Thymus (tissue), 11 donors: ENCODE results near the gene SPTB. TPM values are rescaled to one million over a fixed set of nuclear protein-coding genes. Genes with fewer than 3 reads are reported as not detected.

Experiments used
- DNase-seq, 9 donors: peaks; one replicate each; pipeline ENCODE4 v3.0.0-alpha.2; 2013; ENCODE audit warnings: low spot score in 9 of 9, low read depth in 6 of 9, missing footprints in 1 of 9
- H3K27ac ChIP-seq, 2 donors: one replicate each; pipeline ENCODE4 v1.5.1; 2013; ENCODE audit warnings: control low read depth in 1 of 2, low read depth in 1 of 2, low read length in 1 of 2, mild to moderate bottlenecking in 1 of 2, moderate library complexity in 1 of 2
- H3K27me3 ChIP-seq, 2 donors: one replicate each; pipeline ENCODE4 v1.5.1; 2013; ENCODE audit warnings: low read length in 1 of 2; ENCODE audit not compliant: control insufficient read depth in 2 of 2, insufficient read depth in 1 of 2
- H3K36me3 ChIP-seq, 2 donors: one replicate each; pipeline ENCODE4 v1.5.1; 2013; ENCODE audit warnings: low read length in 1 of 2, mild to moderate bottlenecking in 1 of 2, moderate library complexity in 1 of 2; ENCODE audit not compliant: control insufficient read depth in 2 of 2, insufficient read depth in 2 of 2
- H3K4me1 ChIP-seq, 2 donors: one replicate each; pipeline ENCODE4 v1.5.1; 2013; ENCODE audit warnings: low read length in 2 of 2; ENCODE audit not compliant: control insufficient read depth in 2 of 2, insufficient read depth in 2 of 2
- H3K4me3 ChIP-seq, 2 donors: one replicate each; pipeline ENCODE4 v1.5.1; 2013; ENCODE audit warnings: low read length in 2 of 2, control low read depth in 1 of 2, mild to moderate bottlenecking in 1 of 2
- H3K9me3 ChIP-seq, 2 donors: one replicate each; pipeline ENCODE4 v1.5.1; 2013; ENCODE audit warnings: low read length in 1 of 2, mild to moderate bottlenecking in 1 of 2; ENCODE audit not compliant: control insufficient read depth in 2 of 2, insufficient read depth in 1 of 2
- WGBS: extraction: QIAGEN DNeasy Blood & Tissue Kit; methylation state at CpG from one replicate; pipeline ENCODE4 v1.1.7; 2013; 5-methylcytosine and 5-hydroxymethylcytosine counted together
- polyA plus RNA-seq: library from polyadenylated mRNA; stranded (reverse); fragments of 200-250 nt; gene quantifications from one replicate; pipeline ENCODE4 v1.2.3, GENCODE V29; 2013
- total RNA-seq: library from RNA; stranded (reverse); fragments of 120-200 nt; gene quantifications from one replicate; pipeline ENCODE4 v1.2.4, GENCODE V29; 2013
- donor health status: healthy.

SPTB gene
- total and polyA plus RNA-seq, 2 donors: 1.1 to 1.8 TPM

- peaks cover 0 to 10% of the 10 kb centered on the region in 2 donors for H3K27me3 ChIP-seq
- H3K4me3 ChIP-seq: no peak overlapping the region
- H3K36me3 ChIP-seq: no peaks in the 10 kb centered on the region
- no peak overlapping the region for H3K27ac ChIP-seq
- WGBS: 86% methylated on average over 3 of the region's 3 CpGs
- H3K4me1 ChIP-seq: no peaks in the 10 kb centered on the region
- DNase-seq: no peak
- H3K9me3 ChIP-seq: no peaks in the 10 kb centered on the region
Measured at GRCh38 chr14:64861916-64862315, 17.8 kb downstream of the SPTB start.

- Histone ChIP-seq H3K27me3 (peaks cover 0 to 7% of the 10 kb centered on the region in 2 donors), H3K4me3 (no peak overlapping the region), H3K27ac (no peak overlapping the region), H3K4me1 (peaks cover 0 to under 1% of the 10 kb centered on the region in 2 donors), H3K36me3 (no peaks in the 10 kb centered on the region), H3K9me3 (no peaks in the 10 kb centered on the region)
- DNase-seq: no peak
- WGBS: 43% methylated on average over 2 of the region's 2 CpGs
Measured at GRCh38 chr14:64860039-64860438, 19.7 kb downstream of the SPTB start.

DNA sequence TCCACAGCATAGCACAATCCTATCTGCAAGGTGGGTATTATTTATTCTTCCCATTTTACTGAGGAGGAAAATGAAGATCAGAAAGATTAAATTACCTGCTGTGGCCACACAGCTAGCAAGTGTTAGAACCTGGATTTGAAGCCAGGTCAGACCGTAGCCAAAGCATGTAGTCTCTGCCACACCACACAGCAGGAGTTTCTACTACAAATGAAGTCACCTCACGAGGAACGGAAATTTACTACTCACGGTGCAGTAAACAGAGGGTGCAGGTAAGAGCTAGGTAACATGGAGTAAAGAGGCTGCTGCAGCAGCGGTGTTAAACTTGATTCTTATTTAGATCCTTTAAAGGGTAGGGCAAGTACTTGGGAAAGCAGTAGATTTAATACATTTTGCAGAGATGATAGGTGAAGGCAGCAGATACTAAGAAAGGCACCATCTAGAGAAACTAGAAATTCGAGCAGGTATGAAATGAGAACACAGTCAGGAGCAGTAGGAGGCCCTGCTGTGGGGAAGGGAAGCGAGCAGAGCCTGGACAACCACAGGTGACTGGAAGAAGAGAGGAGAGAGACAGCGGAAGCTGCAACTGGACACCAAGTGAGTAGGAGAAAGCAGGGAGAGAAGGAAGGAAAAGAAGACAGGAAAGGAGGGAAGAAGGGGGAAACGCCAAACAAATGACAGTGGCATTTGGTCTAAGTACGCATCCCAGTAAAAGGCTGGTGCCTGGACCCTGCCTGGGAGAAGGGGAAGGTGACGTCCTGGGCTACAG is 21.5 kb downstream of the SPTB start:
- 92% methylated on average over 11 of the region's 11 CpGs for whole genome bisulfite sequencing
- DNase-seq: no peak
- H3K36me3 ChIP-seq: no peaks in the 10 kb centered on the region

GRCh38 chr14:64856529-64857445 is 22.9 kb downstream of the SPTB start:
- no peak for DNase-seq
- Histone ChIP-seq H3K27me3 (peaks cover 0 to 7% of the 10 kb centered on the region in 2 donors), H3K27ac (no peak overlapping the region), H3K36me3 (no peaks in the 10 kb centered on the region), H3K4me3 (no peak overlapping the region), H3K9me3 (no peaks in the 10 kb centered on the region), H3K4me1 (peaks cover 0 to 6% of the 10 kb centered on the region in 2 donors)
- 88% methylated on average over 11 of the region's 11 CpGs for WGBS

More for the DNA sequence above, 21.5 kb downstream of the SPTB start:
- Histone ChIP-seq H3K4me1 (peaks cover 0 to 6% of the 10 kb centered on the region in 2 donors), H3K27me3 (peaks cover 0 to 7% of the 10 kb centered on the region in 2 donors), H3K4me3 (no peak overlapping the region), H3K9me3 (no peaks in the 10 kb centered on the region), H3K27ac (no peak overlapping the region)

GRCh38 chr14:64855721-64856528 is 23.8 kb downstream of the SPTB start:
- WGBS: 66% methylated on average over 6 of the region's 6 CpGs
- H3K36me3 ChIP-seq: no peaks in the 10 kb centered on the region
- no peaks in the 10 kb centered on the region for H3K9me3 ChIP-seq
- H3K4me1 ChIP-seq: peaks cover 0 to 6% of the 10 kb centered on the region in 2 donors
- H3K27ac ChIP-seq: no peak overlapping the region
- peaks cover 0 to 5% of the 10 kb centered on the region in 2 donors for H3K27me3 ChIP-seq
- no peak for DNase-seq
- H3K4me3 ChIP-seq: no peak overlapping the region

GRCh38 chr14:64850369-64851137 is 29.2 kb downstream of the SPTB start:
- 94% methylated on average over 5 of the region's 5 CpGs for WGBS
- Histone ChIP-seq H3K27ac (no peak overlapping the region), H3K36me3 (no peaks in the 10 kb centered on the region), H3K9me3 (no peaks in the 10 kb centered on the region), H3K27me3 (peaks cover 0 to 14% of the 10 kb centered on the region in 2 donors), H3K4me1 (peaks cover 0 to 6% of the 10 kb centered on the region in 2 donors), H3K4me3 (no peak overlapping the region)
- DNase-seq: no peak

GRCh38 chr14:64849940-64850339 is 29.8 kb downstream of the SPTB start:
- DNase-seq: no peak
- H3K4me1 ChIP-seq: peaks cover 0 to 5% of the 10 kb centered on the region in 2 donors
- H3K27ac ChIP-seq: no peak overlapping the region
- no peaks in the 10 kb centered on the region for H3K36me3 ChIP-seq
- WGBS: 65% methylated on average over 4 of the region's 4 CpGs
- no peaks in the 10 kb centered on the region for H3K9me3 ChIP-seq
- peaks cover 0 to 17% of the 10 kb centered on the region in 2 donors for H3K27me3 ChIP-seq
- H3K4me3 ChIP-seq: no peak overlapping the region

GRCh38 chr14:64848239-64848638 is 31.5 kb downstream of the SPTB start:
- H3K4me3 ChIP-seq: no peak overlapping the region
- H3K27ac ChIP-seq: no peak overlapping the region
- H3K36me3 ChIP-seq: no peaks in the 10 kb centered on the region
- H3K27me3 ChIP-seq: peaks cover 0 to 20% of the 10 kb centered on the region in 2 donors
- 96% methylated on average over 3 of the region's 3 CpGs for WGBS
- H3K9me3 ChIP-seq: no peaks in the 10 kb centered on the region
- H3K4me1 ChIP-seq: no peaks in the 10 kb centered on the region
- DNase-seq: no peak
